H1 (cell line): ENCODE results near the gene ENDOV. TPM values are rescaled to one million over a fixed set of nuclear protein-coding genes. Genes with fewer than 3 reads are reported as not detected.

ENCODE experiments used
- CTCF ChIA-PET: fragments of 300-600 bp; sonication (Branson Sonifier 250); formaldehyde crosslinking; loops from one replicate; lab custom pipeline; 2021; ENCODE audit not compliant: partially characterized antibody; lab: Charles Lee
- POLR2A ChIA-PET: fragments of 300-600 bp; sonication (Branson Sonifier 250); formaldehyde crosslinking; loops from one replicate; lab custom pipeline; 2021; ENCODE audit warnings: inconsistent platforms; ENCODE audit not compliant: partially characterized antibody; lab: Charles Lee
- DNase-seq, 2 experiments: peaks; one replicate each; pipeline versions ENCODE4 v3.0.0 to v3.0.0-alpha.2; 2010 to 2022; ENCODE audit warnings: low spot score in 2 of 2, low read depth in 1 of 2, mixed read lengths in 1 of 2
- FAIRE-seq: peaks from 2 replicates; lab custom pipeline; 2011; peaks lifted over from hg19 to GRCh38; lab: Jason Lieb, UNC
- H2AFZ ChIP-seq: 2 replicates; pipeline ENCODE4 v1.8.1; 2012; ENCODE audit warnings: low read length, inconsistent platforms
- H2AK5ac ChIP-seq: 2 replicates; pipeline ENCODE4 v1.6.1; 2013; ENCODE audit warnings: low read depth, low read length
- H2BK120ac ChIP-seq: replicated peaks from 2 replicates; pipeline ENCODE3; 2013; ENCODE audit warnings: low read depth, low read length, inconsistent platforms
- H2BK12ac ChIP-seq: 2 replicates; pipeline ENCODE4 v1.6.1; 2013; ENCODE audit warnings: low read depth, low read length
- H2BK15ac ChIP-seq: 2 replicates; pipeline ENCODE4 v1.6.1; 2013; ENCODE audit warnings: low read length
- H2BK20ac ChIP-seq: 2 replicates; pipeline ENCODE4 v1.6.1; 2013; ENCODE audit warnings: low read length
- H2BK5ac ChIP-seq: 2 replicates; pipeline ENCODE4 v1.6.1; 2013; ENCODE audit warnings: low read depth, low read length
- H3K14ac ChIP-seq: 2 replicates; pipeline ENCODE4 v1.6.1; 2013; ENCODE audit warnings: inconsistent platforms; ENCODE audit not compliant: insufficient read length
- H3K18ac ChIP-seq: 2 replicates; pipeline ENCODE4 v1.6.1; 2013; ENCODE audit warnings: low read length; ENCODE audit errors: extremely low read depth
- H3K23ac ChIP-seq: 2 replicates; pipeline ENCODE4 v1.6.1; 2013; ENCODE audit warnings: inconsistent platforms; ENCODE audit not compliant: insufficient read length
- H3K23me2 ChIP-seq: 2 replicates; pipeline ENCODE4 v1.6.1; 2013; ENCODE audit warnings: low read depth, low read length
- H3K27ac ChIP-seq: 2 replicates; pipeline ENCODE4 v1.6.1; 2011; ENCODE audit warnings: low read depth, low read length, inconsistent platforms
- H3K27me3 ChIP-seq, 4 experiments: replicated peaks in 1 of 4; 1 replicate in 1 of 4; 2 replicates in 3 of 4; pipeline versions ENCODE4 v1.6.1 to v1.8.1; 2011 to 2013; ENCODE audit warnings: low read length in 3 of 4, mild to moderate bottlenecking in 3 of 4, inconsistent platforms in 2 of 4, mixed read lengths in 2 of 4, moderate library complexity in 1 of 4; ENCODE audit not compliant: control insufficient read depth in 3 of 4, insufficient read depth in 3 of 4; ENCODE audit errors: extremely low read depth in 1 of 4
- H3K36me3 ChIP-seq, 4 experiments: 2 replicates each; pipeline versions ENCODE4 v1.6.1 to v1.8.1; 2011 to 2013; ENCODE audit warnings: mild to moderate bottlenecking in 4 of 4, low read length in 3 of 4, moderate library complexity in 2 of 4, control low read depth in 1 of 4, inconsistent platforms in 1 of 4; ENCODE audit not compliant: insufficient read depth in 4 of 4, control insufficient read depth in 2 of 4
- H3K4ac ChIP-seq: replicated peaks from 2 replicates; pipeline ENCODE3; 2013; ENCODE audit warnings: low read length, low read depth, mixed read lengths, inconsistent platforms; ENCODE audit not compliant: insufficient read length
- H3K4me1 ChIP-seq, 4 experiments: replicated peaks in 1 of 4; 1 replicate in 1 of 4; 2 replicates in 3 of 4; pipeline versions ENCODE4 v1.6.1 to v1.8.1; 2011 to 2013; ENCODE audit warnings: low read length in 3 of 4, inconsistent platforms in 2 of 4, mixed read lengths in 1 of 4; ENCODE audit not compliant: insufficient read depth in 4 of 4, control insufficient read depth in 3 of 4
- H3K4me2 ChIP-seq, 2 experiments: 2 replicates each; pipeline versions ENCODE4 v1.6.1 to v1.8.1; 2011 to 2013; ENCODE audit warnings: low read depth in 2 of 2, low read length in 2 of 2, control low read depth in 1 of 2, inconsistent platforms in 1 of 2, mild to moderate bottlenecking in 1 of 2; ENCODE audit not compliant: insufficient read depth in 1 of 2
- H3K4me3 ChIP-seq, 4 experiments: fragments of 200-600, 300-600 bp in 1 of 4; sonication (generic), shearing (Covaris generic), sonication (Bioruptor Twin) in 1 of 4; 2 replicates each; pipeline versions ENCODE4 v1.5.1 to v1.8.1; 2011 to 2016; ENCODE audit warnings: low read length in 4 of 4, low read depth in 3 of 4, control low read depth in 2 of 4, inconsistent platforms in 2 of 4, mild to moderate bottlenecking in 2 of 4, mixed read lengths in 1 of 4, moderate library complexity in 1 of 4; ENCODE audit not compliant: insufficient read depth in 2 of 4; ENCODE audit errors: extremely low read depth in 1 of 4
- H3K56ac ChIP-seq: replicated peaks from 2 replicates; pipeline ENCODE3; 2013; ENCODE audit warnings: low read depth, mild to moderate bottlenecking, mixed read lengths, low read length, inconsistent platforms; ENCODE audit not compliant: insufficient read length
- H3K79me1 ChIP-seq: 2 replicates; pipeline ENCODE4 v1.6.1; 2013; ENCODE audit warnings: low read depth, low read length, control low read depth
- H3K79me2 ChIP-seq, 2 experiments: 2 replicates each; pipeline versions ENCODE4 v1.6.1 to v1.8.1; 2012 to 2013; ENCODE audit warnings: low read length in 2 of 2, mild to moderate bottlenecking in 2 of 2, inconsistent platforms in 1 of 2; ENCODE audit not compliant: insufficient read depth in 2 of 2, control insufficient read depth in 1 of 2
- H3K9ac ChIP-seq, 4 experiments: replicated peaks in 1 of 4; 1 replicate in 1 of 4; 2 replicates in 3 of 4; pipeline versions ENCODE4 v1.6.1 to v1.8.1; 2011 to 2013; ENCODE audit warnings: low read depth in 3 of 4, low read length in 3 of 4, control low read depth in 2 of 4, mild to moderate bottlenecking in 2 of 4, moderate library complexity in 2 of 4, inconsistent platforms in 1 of 4; ENCODE audit errors: extremely low read depth in 1 of 4
- H3K9me3 ChIP-seq, 2 experiments: 2 replicates each; pipeline versions ENCODE4 v1.6.1 to v1.8.1; 2012 to 2013; ENCODE audit warnings: mild to moderate bottlenecking in 2 of 2, moderate library complexity in 2 of 2, control low read depth in 1 of 2, inconsistent platforms in 1 of 2, low read depth in 1 of 2, low read length in 1 of 2, mixed read lengths in 1 of 2; ENCODE audit not compliant: insufficient read depth in 2 of 2
- H4K20me1 ChIP-seq, 2 experiments: replicated peaks in 1 of 2; 2 replicates each; pipeline versions ENCODE3 to v1.8.1; 2011 to 2013; ENCODE audit warnings: inconsistent platforms in 2 of 2, low read length in 2 of 2, mild to moderate bottlenecking in 1 of 2; ENCODE audit not compliant: insufficient read depth in 2 of 2, control insufficient read depth in 1 of 2
- H4K5ac ChIP-seq: 2 replicates; pipeline ENCODE4 v1.6.1; 2013; ENCODE audit warnings: low read length, low read depth, mixed read lengths, inconsistent platforms; ENCODE audit not compliant: insufficient read length
- H4K8ac ChIP-seq: 2 replicates; pipeline ENCODE4 v1.8.0; 2013; ENCODE audit warnings: mild to moderate bottlenecking, moderate library complexity, low read length, inconsistent platforms; ENCODE audit not compliant: insufficient read depth; ENCODE audit errors: extremely low read depth
- H4K91ac ChIP-seq: replicated peaks from 2 replicates; pipeline ENCODE3; 2013; ENCODE audit warnings: low read length, mixed read lengths, inconsistent platforms; ENCODE audit not compliant: insufficient read length
- BRCA1 ChIP-seq: IDR thresholded peaks from 2 replicates; pipeline ENCODE4 v1.6.1; 2012; ENCODE audit warnings: low read depth, low read length, improper control_type of control experiment
- CEBPB ChIP-seq: IDR thresholded peaks from 2 replicates; pipeline ENCODE4 v1.6.1; 2012; ENCODE audit warnings: low read depth, low read length
- HDAC6 ChIP-seq: IDR thresholded peaks from one replicate; pipeline ENCODE4 v1.7.1; 2012; ENCODE audit warnings: low read depth, mild to moderate bottlenecking, inconsistent platforms, low read length, moderate library complexity
- RAD21 ChIP-seq, 2 experiments: IDR thresholded peaks in 1 of 2; conservative IDR thresholded peaks in 1 of 2; 2 replicates each; pipeline ENCODE4 v1.6.1; 2011; ENCODE audit warnings: low read depth in 2 of 2, low read length in 2 of 2, improper control_type of control experiment in 1 of 2, inconsistent platforms in 1 of 2, mild to moderate bottlenecking in 1 of 2, moderate library complexity in 1 of 2
- RBBP5 ChIP-seq: IDR thresholded peaks from 2 replicates; pipeline ENCODE4 v1.7.1; 2012; ENCODE audit warnings: low read depth, mild to moderate bottlenecking, inconsistent platforms, low read length, moderate library complexity, borderline replicate concordance
- SIN3A ChIP-seq, 2 experiments: IDR thresholded peaks in 1 of 2; conservative IDR thresholded peaks in 1 of 2; 2 replicates each; pipeline ENCODE4 v1.6.1; 2011 to 2012; ENCODE audit warnings: low read length in 2 of 2, improper control_type of control experiment in 1 of 2, low read depth in 1 of 2, mild to moderate bottlenecking in 1 of 2
- SP1 ChIP-seq: IDR thresholded peaks from 2 replicates; pipeline ENCODE4 v1.6.1; 2011; ENCODE audit warnings: low read depth, low read length
- SP4 ChIP-seq: IDR thresholded peaks from 2 replicates; pipeline ENCODE4 v1.6.1; 2012; ENCODE audit warnings: low read length, inconsistent platforms
- TAF1 ChIP-seq: IDR thresholded peaks from 2 replicates; pipeline ENCODE4 v1.6.1; 2011; ENCODE audit warnings: mild to moderate bottlenecking, low read depth, low read length
- TEAD4 ChIP-seq: IDR thresholded peaks from 2 replicates; pipeline ENCODE4 v1.6.1; 2012; ENCODE audit warnings: low read depth, low read length, inconsistent platforms, mixed read lengths
- YY1 ChIP-seq: IDR thresholded peaks from 2 replicates; pipeline ENCODE4 v1.6.1; 2011; ENCODE audit warnings: low read depth, mild to moderate bottlenecking, low read length
- WGBS, 2 experiments: shearing (Covaris generic) in 1 of 2; methylation state at CpG; one replicate each; pipeline versions ENCODE4 v1.1.6 to v1.1.7; 2013 to 2015; ENCODE audit warnings: low lambda C conversion rate in 2 of 2, mixed read lengths in 2 of 2, inconsistent platforms in 1 of 2, low coverage in 1 of 2, missing lambda C conversion rate in 1 of 2; ENCODE audit not compliant: insufficient replicate concordance in 2 of 2, insufficient coverage in 1 of 2, insufficient read length in 1 of 2; ENCODE audit errors: extremely low coverage in 1 of 2, missing lambda C conversion rate in 1 of 2; 5-methylcytosine and 5-hydroxymethylcytosine counted together
- polyA plus RNA-seq, 7 experiments: library from polyadenylated mRNA; depleted of rRNA in 3 of 7; stranded (reverse) in 5 of 7; unstranded in 2 of 7; fragments of >200 nt in 5 of 7; fragments of 200-250 nt in 2 of 7; gene quantifications; 1 replicate in 5 of 7; 2 replicates in 1 of 7; 4 replicates in 1 of 7; pipeline versions ENCODE4 v1.2.1 to v1.2.3, GENCODE V29; 2011 to 2013; ENCODE audit warnings: missing spikeins in 2 of 7, mixed read lengths in 2 of 7
- total RNA-seq: library from RNA; stranded (reverse); fragmentation: NEBNext Ultra II Directional; extraction: Animal tissue kit (Norgen Biotek cat#: 25700); gene quantifications from 2 replicates; pipeline ENCODE4 v1.2.1, GENCODE V29; 2021
- TF ChIP-seq, protein P1 (sequence below): IDR thresholded peaks from 2 replicates; pipeline ENCODE4 v1.6.1; 2011; ENCODE audit warnings: low read length, improper control_type of control experiment
- TF ChIP-seq, protein P2 (sequence below): IDR thresholded peaks from 2 replicates; pipeline ENCODE4 v1.6.1; 2012; ENCODE audit warnings: inconsistent platforms

The ENDOV gene
- total and polyA plus RNA-seq, 2 of the 8 experiments (the other 6 are each of a cell fraction or from before 2014, with no cell fraction given): 10.6 to 13.3 TPM

DNA sequence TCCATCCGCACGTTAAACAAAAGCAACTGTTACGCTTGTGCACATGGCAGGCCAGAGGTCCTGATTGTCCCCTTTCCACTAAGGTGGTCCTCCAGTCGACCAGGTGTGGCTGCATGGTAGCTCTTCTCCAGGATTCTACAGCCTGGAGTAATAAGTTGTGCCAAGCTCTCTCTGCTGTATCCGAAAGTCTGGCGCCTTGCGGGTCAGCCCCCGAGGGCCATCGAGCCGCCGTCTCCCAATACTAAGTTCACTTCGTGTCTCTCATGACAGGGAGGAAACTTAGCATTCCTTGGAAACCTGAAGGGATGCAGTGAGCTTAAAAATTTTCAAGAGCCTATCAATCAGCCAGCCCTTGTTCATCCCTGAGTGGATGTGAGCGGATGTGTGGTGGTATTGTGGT, 5.3 kb upstream of the ENDOV start:
- no peak for TF ChIP-seq RBBP5
- no peak for TF ChIP-seq SP1
- TF ChIP-seq TEAD4: no peak
- TF ChIP-seq CEBPB: no peak
- TF ChIP-seq RAD21 (IDR thresholded peaks at IDR 0.05 in 1 of 2, conservative IDR thresholded peaks at IDR 0.05 in 1 of 2; ENCODE audit: low read depth in 2 of 2, low read length in 2 of 2): no peak
- no peak for TF ChIP-seq HDAC6
- TF ChIP-seq, protein P1, sequence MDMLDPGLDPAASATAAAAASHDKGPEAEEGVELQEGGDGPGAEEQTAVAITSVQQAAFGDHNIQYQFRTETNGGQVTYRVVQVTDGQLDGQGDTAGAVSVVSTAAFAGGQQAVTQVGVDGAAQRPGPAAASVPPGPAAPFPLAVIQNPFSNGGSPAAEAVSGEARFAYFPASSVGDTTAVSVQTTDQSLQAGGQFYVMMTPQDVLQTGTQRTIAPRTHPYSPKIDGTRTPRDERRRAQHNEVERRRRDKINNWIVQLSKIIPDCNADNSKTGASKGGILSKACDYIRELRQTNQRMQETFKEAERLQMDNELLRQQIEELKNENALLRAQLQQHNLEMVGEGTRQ: no peak
- TF ChIP-seq SIN3A (conservative IDR thresholded peaks at IDR 0.05 in 1 of 2, IDR thresholded peaks at IDR 0.05 in 1 of 2; ENCODE audit: low read depth in 1 of 2, low read length in 2 of 2): no peak
- TF ChIP-seq BRCA1: no peak
- no peak for TF ChIP-seq YY1
- TF ChIP-seq, protein P2, sequence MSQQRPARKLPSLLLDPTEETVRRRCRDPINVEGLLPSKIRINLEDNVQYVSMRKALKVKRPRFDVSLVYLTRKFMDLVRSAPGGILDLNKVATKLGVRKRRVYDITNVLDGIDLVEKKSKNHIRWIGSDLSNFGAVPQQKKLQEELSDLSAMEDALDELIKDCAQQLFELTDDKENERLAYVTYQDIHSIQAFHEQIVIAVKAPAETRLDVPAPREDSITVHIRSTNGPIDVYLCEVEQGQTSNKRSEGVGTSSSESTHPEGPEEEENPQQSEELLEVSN: no peak
- no peak for TF ChIP-seq SP4
- TF ChIP-seq TAF1: no peak
- Histone ChIP-seq H2BK5ac (no peak overlapping the region), H2BK15ac (no peak overlapping the region), H2BK20ac (no peak overlapping the region), H4K8ac (no peak overlapping the region), H3K4me2 (no peak overlapping the region), H3K79me2 (no peaks in the 10 kb centered on the region), H3K9ac (no peak overlapping the region), H3K4me1 (peaks cover 0 to 3% (median under 1%) of the 10 kb centered on the region in 4 experiments; a peak in 4 of 7 replicates), H3K79me1 (no peaks in the 10 kb centered on the region), H2AK5ac (no peak overlapping the region), H4K20me1 (no peaks in the 10 kb centered on the region), H3K27ac (no peak overlapping the region), H3K4ac (no peak overlapping the region), H3K36me3 (no peaks in the 10 kb centered on the region), H3K9me3 (no peaks in the 10 kb centered on the region), H3K18ac (no peak overlapping the region), H2BK12ac (no peak overlapping the region), H3K23me2 (peaks cover 6% of the 10 kb centered on the region; the same call in 1 of the 2 replicates), H4K91ac (no peak overlapping the region), H2AFZ (no peak overlapping the region), H3K4me3 (no peak overlapping the region), H3K23ac (no peak overlapping the region), H2BK120ac (no peak overlapping the region), H3K14ac (no peak overlapping the region), H3K56ac (no peak overlapping the region), H4K5ac (no peak overlapping the region), H3K27me3 (peaks cover 1 to 13% (median 9%) of the 10 kb centered on the region in 4 experiments)
- WGBS, 2 experiments: 87% methylated on average over 13 of the region's 13 CpGs; no CpG with 5 or more reads in 1 of the 2 experiments
- FAIRE-seq: no peak
- ChIA-PET POLR2A (no interaction called here), CTCF (interaction anchor here (1.4 kb wide), 2 partner anchors 19 to 404 kb away, joined by 3 to 5 read pairs; no protein-coding TSS in a partner anchor)
- DNase-seq: no peak
